HG02981 (cell line): ENCODE data around the gene LGR4.

Experiments used
- ATAC-seq: cut with Tn5 transposase; IDR thresholded peaks from one replicate; pipeline ENCODE4 v1.9.1; 2021; ENCODE audit warnings: mild to moderate bottlenecking, moderate library complexity; ENCODE audit not compliant: unreplicated experiment

The LGR4 gene

GRCh38 chr11:27406498-27407354, 65.9 kb downstream of the LGR4 start:
- no peak for ATAC-seq

GRCh38 chr11:27405134-27405533, 67.5 kb downstream of the LGR4 start:
- ATAC-seq: no peak

GRCh38 chr11:27404427-27404826, 68.2 kb downstream of the LGR4 start:
- ATAC-seq: no peak

- ATAC-seq: no peak
These were observed 69.4 kb downstream of the LGR4 start for GRCh38 chr11:27403195-27403594.

GRCh38 chr11:27402450-27402849, 70.1 kb downstream of the LGR4 start:
- no peak for ATAC-seq

- no peak for ATAC-seq
These were observed 70.7 kb downstream of the LGR4 start for GRCh38 chr11:27401833-27402316.

- no peak for ATAC-seq
These were observed 71.2 kb downstream of the LGR4 start for GRCh38 chr11:27401280-27401832.

- ATAC-seq: no peak
These were observed 74.2 kb downstream of the LGR4 start for GRCh38 chr11:27398400-27398770.

- ATAC-seq: no peak
These were observed 74.8 kb downstream of the LGR4 start for GRCh38 chr11:27397624-27398399.

GRCh38 chr11:27396259-27396839, 76.2 kb downstream of the LGR4 start:
- no peak for ATAC-seq

GRCh38 chr11:27395556-27396258, 76.9 kb downstream of the LGR4 start:
- no peak for ATAC-seq

GRCh38 chr11:27394781-27395228, 77.8 kb downstream of the LGR4 start:
- no peak for ATAC-seq

GRCh38 chr11:27392278-27393114, 80.1 kb downstream of the LGR4 start:
- ATAC-seq: no peak

GRCh38 chr11:27391331-27392015, 81.1 kb downstream of the LGR4 start:
- ATAC-seq: no peak

GRCh38 chr11:27390318-27391295, 82.0 kb downstream of the LGR4 start:
- ATAC-seq: no peak

- ATAC-seq: no peak
These were observed 83.7 kb downstream of the LGR4 start for GRCh38 chr11:27388869-27389268.

- no peak for ATAC-seq
These were observed 84.6 kb downstream of the LGR4 start for GRCh38 chr11:27388001-27388400.

GRCh38 chr11:27387362-27387761, 85.2 kb downstream of the LGR4 start:
- no peak for ATAC-seq
